ELR (cell line): ENCODE measurements around the gene RUSF1.
"Not testable (repeated sequence)": the region's sequence is repeated elsewhere in the genome, so short reads cannot be mapped to it uniquely, and the experiment has no call there.

Source experiments
- DNase-seq: peaks from one replicate; pipeline ENCODE4 v3.0.0-alpha.2; 2015; ENCODE audit warnings: low read depth

The RUSF1 gene

DNA sequence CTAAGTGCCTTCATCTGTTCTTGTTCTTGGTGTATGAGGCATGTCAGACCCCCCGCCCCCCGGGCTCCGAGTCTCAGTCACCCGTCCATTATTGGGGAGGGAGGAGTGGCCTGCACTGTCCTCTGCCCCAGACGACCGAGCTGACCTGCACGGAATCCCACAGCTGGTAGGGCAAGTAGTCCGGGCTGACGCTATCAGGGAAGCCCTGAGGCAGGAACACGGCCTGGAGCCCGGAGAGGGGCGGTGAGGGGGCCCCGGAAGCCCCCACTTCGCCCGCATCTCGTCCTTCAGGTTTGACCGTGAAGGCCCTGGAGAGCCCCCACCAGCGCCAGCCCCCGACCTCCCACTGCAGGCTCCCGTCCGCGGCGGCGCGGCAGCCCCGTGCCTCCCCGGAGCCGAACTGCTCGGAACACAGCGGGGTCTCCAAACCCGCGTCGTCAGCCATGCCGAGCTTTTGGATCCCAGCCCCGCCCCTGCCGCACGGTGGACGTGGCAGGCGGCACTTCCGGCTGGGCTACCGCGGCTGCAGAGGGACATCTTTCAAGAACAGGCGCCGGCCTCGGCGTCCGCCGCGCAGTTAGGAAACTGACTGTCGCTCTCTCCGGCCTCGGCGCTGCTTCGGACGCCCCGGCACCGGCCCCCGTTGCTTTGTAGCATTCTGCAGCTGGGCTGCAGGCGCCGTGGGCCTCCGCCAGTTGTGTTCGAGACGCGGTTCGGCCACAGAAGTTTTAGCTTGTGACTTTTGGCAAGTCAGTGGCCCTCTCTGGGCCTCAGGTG, at the start of gene RUSF1:
RUSF1 (minus strand) TSS at position 463 of the 777 bp plus-strand sequence; CDS start at position 445, 18 bp downstream.
- peak; percentile 90 for DNase-seq

DNA sequence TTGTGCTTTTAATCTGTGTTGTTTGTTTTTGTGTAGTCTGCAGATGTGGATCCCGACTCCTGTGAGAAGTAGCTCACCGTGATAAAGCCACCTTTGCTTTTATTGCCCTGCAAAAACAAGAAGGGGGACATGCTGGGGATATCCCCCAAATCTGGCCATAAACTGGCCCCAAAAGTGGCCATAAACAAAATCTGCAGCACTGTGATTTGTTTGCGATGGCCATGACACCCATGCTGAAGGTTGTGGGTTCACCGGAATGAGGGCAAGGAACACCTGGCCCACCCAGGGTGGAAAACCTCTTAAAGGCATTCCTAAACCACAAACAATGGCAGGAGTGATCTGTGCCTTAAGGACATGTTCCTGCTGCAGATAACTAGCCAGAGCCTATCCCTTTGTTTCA, 34.6 kb upstream of the RUSF1 start:
- DNase-seq, result no peak

DNA sequence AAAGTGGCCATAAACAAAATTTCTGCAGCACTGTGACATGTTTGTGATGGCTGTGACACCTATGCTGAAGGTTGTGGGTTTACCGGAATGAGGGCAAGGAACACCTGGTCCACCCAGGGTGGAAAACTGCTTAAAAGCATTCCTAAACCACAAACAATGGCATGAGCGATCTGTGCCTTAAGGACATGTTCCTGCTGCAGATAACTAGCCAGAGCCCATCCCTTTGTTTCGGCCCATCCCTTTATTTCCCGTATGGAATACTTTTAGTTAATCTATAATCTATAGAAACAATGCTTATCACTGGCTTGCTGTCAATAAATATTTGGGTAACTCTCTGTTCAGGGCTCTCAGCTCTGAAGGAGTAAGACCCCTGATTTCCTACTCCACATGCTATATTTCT, 31.6 kb upstream of the RUSF1 start:
- not testable (repeated sequence) for DNase-seq

DNA sequence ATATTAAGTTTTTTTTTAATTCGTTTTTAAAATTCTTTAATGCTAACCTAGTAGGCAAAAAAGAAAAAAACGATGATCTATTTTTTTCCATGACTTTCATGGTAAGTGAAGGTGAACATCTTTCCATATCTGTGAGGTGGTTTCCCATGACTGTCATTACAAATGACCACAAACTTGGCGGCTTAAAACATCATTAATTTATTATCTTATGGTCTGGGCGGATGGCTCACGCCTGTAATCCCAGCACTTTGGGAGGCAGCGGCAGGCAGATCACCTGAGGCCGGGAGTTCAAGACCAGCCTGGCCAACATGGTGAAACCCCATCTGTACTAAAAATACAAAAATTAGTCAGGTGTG, 30.0 kb upstream of the RUSF1 start:
- DNase-seq, result not testable (repeated sequence)

DNA sequence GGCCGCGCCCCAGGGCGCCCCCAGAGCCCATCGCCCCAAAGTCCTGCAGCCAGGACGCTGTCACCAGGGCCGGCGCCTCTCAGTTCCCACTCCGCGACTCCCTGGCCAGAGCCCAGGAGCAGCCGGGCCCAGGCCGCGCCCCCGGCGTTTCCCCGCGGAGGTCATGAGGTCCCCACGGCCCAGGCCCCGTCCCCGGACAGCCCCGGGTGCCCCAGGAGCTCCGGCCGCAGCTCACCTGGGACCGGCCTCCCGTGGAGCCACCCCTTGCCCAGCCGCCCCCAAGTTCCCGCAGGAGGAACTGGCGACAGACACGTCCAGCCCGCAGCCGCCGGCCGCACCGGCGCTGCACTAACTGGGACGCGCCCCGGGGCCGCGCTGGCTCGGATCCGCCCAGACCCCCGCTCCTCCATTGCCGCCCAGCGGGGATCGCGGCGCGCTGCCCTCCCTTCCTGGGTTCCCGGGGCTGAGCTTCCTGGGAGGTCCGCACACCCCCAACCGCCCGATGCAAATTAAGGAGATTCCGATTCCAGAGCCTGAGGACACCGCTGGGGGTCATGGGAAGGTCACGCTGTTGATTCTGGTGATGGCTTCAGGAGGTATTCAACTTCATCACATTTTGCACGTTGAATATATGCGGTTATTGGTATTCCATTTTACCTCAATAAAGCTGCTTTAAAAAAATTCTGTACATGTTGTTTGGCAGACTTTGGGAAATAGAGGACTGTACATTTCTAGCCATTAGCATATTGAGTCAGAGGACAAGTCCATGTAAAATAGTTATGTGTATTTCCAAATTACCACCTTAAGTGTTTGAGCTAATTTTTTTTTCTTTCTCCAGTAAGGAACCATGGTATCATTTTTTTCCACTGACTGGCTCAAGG, 29.4 kb upstream of the RUSF1 start:
- DNase-seq, result no peak

DNA sequence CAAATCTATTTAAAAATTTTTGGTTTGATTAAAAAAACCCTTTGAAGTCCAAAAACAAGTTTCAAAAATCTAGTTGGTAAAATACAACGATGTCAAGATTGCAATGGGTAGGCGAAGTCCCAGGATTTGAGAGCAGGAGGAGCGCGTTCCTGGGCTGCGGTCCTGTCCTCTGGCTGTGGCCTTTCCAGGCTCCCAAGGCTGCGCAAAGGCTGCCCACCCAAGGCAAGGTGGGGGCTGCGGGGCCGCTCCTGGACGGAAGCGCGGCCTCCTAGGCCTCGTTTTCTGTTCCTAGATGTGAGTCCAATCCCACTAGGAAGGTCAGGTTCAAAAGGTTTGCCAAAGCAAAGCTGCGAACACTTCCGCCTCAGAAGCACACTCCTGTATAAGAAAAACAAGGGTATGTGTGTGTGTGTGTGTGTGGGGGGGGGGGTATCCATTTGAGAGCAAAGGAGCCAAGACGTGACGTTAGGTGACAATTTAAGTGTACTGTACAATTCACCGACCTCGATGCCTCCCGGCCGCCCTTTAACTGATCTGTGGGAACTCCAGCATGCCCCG, 28.7 kb upstream of the RUSF1 start:
- no peak for DNase-seq

DNA sequence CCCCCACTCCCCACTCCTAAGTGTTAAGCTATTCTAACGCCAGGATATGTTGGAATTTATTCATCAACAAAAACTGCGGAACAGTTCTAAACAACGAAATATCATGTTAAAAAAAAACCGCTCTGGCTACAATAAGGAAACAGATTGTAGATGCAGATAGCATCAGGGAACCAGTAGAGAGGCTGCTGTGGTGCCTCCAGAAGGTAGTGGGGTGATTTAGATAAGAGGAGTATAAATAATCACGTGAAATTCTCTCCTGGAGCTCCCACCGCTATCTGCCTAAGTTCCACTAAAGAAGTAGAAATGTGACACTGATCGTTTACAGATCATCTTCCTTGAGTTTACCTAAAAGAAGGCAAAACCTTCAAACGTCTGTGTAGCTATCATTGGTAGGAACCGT, 27.5 kb upstream of the RUSF1 start:
- DNase-seq, result no peak

DNA sequence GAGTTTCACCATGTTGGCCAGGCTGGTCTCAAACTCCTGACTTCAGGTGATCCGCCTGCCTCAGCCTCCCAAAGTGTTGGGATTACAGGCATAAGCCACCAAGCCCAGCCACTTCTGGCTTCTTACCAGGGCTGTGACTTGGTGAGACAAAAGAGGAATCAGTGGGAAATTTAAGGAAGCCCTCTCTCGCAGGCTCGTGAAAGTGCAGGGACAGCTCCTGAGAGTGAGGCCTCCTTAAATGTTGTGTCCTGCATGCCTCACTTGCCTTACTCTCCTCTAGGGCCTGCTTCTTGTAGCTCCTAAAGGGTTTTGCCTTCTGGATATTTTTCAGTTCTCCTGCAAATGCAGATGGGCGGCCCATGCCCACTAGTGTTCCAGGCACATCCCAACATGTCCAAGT, 24.7 kb upstream of the RUSF1 start:
- DNase-seq, result no peak

DNA sequence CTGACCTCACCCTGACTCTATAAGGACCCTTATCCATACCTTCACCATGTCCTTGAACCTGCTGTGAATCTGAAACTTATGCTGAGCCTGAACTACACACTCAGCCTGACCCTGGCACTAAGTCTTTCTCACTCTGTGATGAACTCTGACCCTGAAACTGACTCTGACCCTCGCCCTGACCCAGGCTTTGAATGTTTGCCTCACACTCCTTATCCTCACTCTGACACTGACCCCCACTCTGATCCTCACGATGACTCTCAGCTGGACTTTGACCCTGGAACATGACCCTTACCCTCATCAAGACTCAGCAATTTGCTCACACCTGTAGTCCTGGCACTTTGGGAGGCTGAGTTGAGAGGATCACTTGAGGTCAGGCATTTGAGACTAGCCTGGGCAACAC, 23.9 kb upstream of the RUSF1 start:
- no peak for DNase-seq

DNA sequence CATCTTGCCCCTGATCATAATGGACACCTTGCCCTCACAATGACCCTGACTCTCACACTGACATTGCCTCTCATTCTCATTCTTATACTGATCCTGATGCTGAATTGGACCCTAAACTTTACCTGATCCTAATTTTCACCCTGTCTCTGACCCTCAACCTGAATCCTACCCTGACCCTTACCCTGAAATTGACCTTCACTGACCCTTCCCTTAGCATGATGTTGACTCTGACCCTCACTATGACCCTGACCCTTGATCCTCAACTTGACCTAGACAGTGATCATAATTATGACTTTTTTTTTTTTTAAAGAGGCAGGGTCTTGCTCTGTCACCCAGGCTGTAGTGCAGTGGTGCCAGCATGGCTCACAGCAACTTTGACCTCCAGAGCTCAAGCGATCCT, 22.9 kb upstream of the RUSF1 start:
- DNase-seq, result no peak

DNA sequence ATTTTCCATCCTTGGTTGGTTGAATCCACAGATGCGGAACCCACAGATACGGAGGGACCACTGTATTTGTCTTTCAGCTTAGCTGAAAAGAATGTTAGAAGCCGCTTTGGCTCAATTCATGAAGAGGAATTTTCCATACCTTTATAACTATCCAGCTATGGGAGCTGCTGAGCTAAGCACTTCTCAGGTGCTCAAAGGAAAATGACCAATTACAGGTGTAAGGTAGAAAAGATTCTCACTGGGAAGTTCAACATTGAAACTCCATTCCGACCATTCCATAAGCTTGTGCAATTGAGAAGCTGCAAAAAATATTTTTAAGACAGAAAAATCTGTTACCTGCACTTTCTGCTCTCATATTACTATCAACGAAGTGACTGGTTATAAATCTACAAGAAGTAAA, 22.2 kb upstream of the RUSF1 start:
- no peak for DNase-seq

DNA sequence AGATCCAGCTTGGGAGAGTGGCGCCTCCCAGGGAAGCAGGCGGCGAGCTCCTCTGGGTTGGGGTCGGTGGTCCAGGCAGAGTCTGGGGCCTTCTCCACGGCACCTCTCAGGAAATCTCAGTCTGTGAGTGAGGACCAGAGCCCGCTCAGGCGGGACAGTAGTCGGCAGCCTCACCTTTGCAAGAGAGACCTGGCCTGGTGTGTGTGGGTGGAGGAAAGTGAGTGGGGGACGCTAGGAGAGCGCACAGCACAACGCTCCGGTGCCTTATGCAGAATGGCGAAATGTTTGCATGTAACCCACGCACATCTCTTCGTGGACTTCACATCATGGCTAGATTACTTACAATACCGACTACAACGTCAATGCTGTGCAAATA, 21.7 kb upstream of the RUSF1 start:
- no peak for DNase-seq

DNA sequence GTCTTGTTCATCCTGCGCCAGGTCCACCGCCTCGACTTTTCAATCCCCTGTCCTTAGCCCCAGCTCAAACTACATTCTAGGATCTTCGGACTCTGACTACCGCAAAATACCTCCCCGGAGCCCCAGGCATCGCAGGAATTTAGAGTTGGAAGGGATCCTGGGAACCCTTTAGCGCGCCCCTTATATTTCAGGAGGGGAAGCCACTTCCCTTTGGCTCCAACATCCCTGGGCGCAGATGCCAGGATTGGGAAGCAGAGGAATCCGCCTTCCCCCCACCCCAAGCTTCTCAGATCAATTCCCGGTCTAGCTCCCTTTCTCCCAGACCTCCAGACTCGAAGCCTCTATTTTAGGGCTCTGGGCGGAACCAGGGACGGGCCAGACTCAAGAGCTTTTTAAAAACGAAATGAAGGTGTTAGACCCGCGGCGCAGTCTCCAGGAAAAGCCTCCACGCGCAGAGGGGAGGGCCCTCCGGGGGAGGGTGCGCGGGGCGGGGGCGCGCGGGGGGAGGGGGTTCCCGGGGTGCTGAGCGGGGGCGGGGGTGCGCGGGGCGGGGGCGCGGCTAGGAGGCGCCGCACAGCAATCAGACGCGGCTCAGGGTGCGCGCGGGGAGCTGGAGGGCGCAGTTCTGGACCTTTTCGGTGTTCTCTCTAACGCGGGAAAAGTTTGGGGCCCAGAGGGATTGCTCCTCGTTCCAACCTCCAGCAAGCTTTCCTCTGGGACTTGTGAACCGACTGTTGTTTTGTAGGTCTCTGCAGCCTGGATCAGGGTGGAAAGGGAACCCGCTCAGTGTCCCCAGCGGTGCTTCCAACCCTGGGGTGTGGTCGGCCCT, 21.1 kb upstream of the RUSF1 start:
- no peak for DNase-seq

DNA sequence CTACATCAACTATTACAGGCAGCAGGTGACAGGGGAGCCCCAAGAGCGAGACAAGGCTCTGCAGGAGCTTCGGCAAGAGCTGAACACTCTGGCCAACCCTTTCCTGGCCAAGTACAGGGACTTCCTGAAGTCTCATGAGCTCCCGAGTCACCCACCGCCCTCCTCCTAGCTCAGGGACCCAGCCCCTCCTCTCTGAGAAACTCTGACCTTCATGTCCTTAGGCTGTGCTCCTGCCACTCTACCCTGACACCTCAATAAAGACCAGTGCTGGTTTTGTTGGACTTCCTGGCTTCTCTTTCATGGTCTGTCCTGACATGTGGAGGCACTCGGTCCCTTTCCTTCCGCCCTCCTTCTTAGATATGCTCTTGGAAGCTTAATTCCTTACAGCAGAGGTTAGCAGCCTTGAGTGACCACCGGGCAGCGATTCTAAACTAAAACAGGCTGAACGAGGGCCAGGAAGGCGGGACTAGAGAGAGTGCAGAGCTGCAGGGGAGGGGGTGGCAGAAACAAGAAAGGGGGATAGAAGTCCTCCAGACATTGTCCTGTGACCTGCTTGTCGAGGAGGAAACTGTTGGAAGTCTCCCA, 20.4 kb upstream of the RUSF1 start:
- no peak for DNase-seq

DNA sequence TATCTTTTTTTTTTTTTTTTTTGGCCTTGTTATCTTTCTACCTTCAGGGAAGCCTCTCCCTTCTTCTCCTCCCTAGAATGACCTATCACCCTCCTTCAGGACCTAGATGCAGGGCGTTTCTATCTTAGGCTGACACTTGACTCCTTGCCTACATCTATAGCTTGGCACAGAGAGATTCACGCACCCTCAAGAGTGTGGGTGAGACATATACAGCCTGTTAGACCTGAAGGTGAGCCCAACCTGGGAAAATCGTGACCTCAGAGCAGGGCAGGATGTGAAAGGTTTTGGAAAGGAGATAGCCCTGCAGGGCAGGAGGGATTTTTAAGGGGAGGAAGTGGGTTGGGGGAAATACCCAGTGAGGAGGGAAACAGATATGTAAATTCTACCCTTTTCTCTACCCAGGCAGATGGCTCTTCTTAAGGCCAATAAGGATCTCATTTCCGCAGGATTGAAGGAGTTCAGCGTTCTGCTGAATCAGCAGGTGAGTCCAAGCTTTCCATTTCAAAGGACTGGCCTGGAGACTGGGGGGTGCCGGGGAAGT, 19.6 kb upstream of the RUSF1 start, which contains the start of gene AHSP:
AHSP (plus strand) TSS at position 167 of the 541 bp plus-strand sequence; CDS start at position 407, 240 bp downstream.
- DNase-seq, result no peak

DNA sequence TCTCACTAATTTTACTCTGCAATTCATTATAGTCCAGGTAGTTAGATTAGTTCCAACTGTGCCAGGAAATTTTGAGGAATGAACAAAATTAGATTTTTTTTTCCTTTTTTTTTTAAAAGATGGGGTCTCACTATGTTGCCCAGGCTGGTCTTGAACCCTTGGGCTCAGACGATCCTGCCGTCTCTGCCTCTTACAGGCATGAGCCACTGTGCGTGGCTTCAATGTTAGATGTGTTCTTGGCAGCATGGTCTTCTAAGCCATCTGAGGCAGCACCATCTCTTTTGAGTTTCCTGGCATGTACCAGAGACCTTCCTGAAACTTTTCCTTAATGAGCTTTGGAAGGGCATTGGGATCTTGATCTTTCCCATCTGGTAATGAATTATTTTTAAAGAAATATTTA, 16.9 kb upstream of the RUSF1 start:
- no peak for DNase-seq

DNA sequence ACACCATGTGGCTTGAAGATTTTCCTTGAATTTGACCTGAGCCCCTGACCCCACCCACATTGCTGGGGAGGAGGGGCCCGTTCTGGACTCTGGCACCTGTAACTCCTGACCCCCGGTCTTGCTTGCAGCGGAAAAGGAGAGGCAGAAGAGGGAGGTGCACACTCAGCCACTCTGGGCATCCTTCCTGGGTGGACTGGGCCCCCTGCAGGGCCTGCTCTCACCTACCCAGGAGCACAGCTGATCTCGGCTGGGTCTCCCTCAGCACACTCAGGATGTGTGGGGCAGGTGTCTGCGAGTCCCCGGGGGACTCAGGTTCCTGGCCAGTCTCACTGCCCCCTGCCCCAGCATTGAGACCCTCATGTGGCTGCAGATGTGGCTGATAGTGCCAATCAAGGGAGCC, 15.6 kb upstream of the RUSF1 start:
- not testable (repeated sequence) for DNase-seq

DNA sequence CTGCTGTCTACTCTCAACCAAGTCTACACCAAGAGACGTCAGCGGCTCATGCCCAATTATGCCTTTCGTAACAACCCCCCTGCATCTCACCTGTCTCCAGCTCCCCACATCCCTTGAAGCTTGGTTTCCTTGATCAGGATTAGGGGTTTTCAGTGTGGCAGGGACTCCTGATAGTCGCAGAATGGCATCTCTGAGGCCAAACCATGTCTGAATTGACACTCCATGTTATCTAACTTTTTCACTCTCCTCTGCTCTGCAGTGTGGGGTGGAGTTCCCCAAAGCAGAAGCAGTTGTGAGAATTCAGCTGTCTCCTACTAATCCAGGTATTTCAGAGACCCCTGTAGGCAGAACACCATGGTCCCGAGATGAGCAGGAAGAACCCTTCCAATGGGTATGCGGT, 13.9 kb upstream of the RUSF1 start:
- DNase-seq, result no peak

DNA sequence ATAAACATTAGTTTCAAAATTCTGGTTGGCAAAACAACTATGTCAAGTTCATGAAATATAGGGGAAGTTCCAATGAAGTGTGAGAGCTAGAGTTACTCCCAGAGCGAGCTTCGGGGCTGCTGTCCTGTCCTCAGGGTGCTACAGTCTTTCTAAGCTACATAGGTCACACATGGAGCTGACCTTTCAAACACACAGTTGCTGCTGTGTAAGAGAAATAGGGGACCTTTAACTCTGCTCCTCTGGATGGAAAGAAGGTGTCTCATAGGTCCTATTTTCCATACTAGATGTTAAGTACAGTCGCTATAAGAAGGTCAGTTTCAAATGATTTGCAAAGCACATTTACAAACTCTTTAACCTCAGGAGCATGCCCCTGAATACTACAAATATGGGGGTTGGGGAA, 13.2 kb upstream of the RUSF1 start:
- no peak for DNase-seq

DNA sequence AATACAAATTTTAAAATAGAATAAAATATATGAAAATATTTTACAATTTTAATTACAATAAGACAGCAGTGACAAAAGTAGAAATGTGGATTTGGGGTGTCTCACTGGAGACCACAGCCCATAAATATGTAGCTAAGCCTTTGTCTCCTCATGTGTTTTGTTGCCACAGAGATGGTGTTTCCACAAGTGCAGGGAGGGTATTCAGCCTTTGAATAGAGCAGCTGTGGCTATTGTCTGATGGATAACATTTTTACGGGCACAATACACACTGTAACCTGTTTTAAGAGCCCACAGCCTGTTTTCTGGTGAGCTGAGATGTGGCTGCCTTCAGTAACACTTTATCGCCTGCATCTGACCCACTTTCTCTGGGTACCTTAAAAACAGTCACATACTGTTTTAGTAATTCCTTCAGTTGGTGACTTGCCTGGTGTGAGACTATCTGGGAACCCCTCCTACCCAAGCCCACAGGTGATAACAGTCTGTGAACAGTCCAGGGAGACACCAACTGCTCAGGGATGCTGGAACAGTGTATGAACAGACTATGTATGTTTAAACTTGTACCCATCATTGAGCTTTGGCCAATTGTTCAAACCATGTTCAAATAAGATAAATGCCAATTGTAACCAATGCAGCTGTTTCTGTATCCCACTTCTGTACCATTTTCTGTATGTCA, 11.7 kb upstream of the RUSF1 start:
- DNase-seq, result no peak
